GM12878 (cell line): ENCODE measurements around the gene ANKRD44. TPM values are rescaled to one million over a fixed set of nuclear protein-coding genes. Genes with fewer than 3 reads are reported as not detected.
A peak's percentile ranks its signal among the peaks of the same experiment; 100 is the strongest.

ENCODE experiments used
- CBX5 ChIP-seq: sonication (generic); IDR thresholded peaks from 2 replicates; pipeline ENCODE4 v1.6.1; 2016; ENCODE audit warnings: low read depth, moderate library complexity, mild to moderate bottlenecking, inconsistent platforms
- CUX1 ChIP-seq: IDR thresholded peaks from 2 replicates; pipeline ENCODE4 v1.6.1; 2012; ENCODE audit warnings: improper control_type of control experiment, low read depth, low read length; ENCODE audit not compliant: insufficient replicate concordance
- EZH2 ChIP-seq: IDR thresholded peaks from 2 replicates; pipeline ENCODE4 v1.6.1; 2012; ENCODE audit warnings: low read depth, mild to moderate bottlenecking, control low read depth, inconsistent platforms, low read length, borderline replicate concordance; ENCODE audit not compliant: control insufficient read depth
- JUNB ChIP-seq: IDR thresholded peaks from 2 replicates; pipeline ENCODE4 v1.6.1; 2016; ENCODE audit warnings: antibody characterized with exemption, mild to moderate bottlenecking
- MLLT1 ChIP-seq: fragments of 450-650 bp; IDR thresholded peaks from 2 replicates; pipeline ENCODE4 v1.6.1; 2016; ENCODE audit warnings: mild to moderate bottlenecking
- RAD51 ChIP-seq: fragments of 450-650 bp; IDR thresholded peaks from 2 replicates; pipeline ENCODE4 v1.6.1; 2016; ENCODE audit warnings: moderate library complexity, mild to moderate bottlenecking, inconsistent platforms
- SMAD5 ChIP-seq: IDR thresholded peaks from 2 replicates; pipeline ENCODE4 v1.6.1; 2016; ENCODE audit warnings: antibody characterized with exemption, low read depth
- SREBF1 ChIP-seq: IDR thresholded peaks from 2 replicates; pipeline ENCODE4 v1.6.1; 2012; ENCODE audit warnings: mild to moderate bottlenecking, low read length
- TAF1 ChIP-seq: IDR thresholded peaks from 2 replicates; pipeline ENCODE4 v1.6.1; 2011; ENCODE audit warnings: mild to moderate bottlenecking, low read depth, low read length, borderline replicate concordance
- polyA plus RNA-seq, 11 experiments: library from polyadenylated mRNA; depleted of rRNA in 4 of 11; unstranded in 6 of 11; stranded (reverse) in 5 of 11; fragments of >200 nt; fragmentation: Nextera tagmentation in 4 of 11; fragmentation: Illumina TruSeq in 1 of 11; extraction: Ambion mirVana in 4 of 11; extraction: Trizol in 1 of 11; gene quantifications; 1 replicate in 1 of 11; 2 replicates in 10 of 11; pipeline versions ENCODE4 v1.2.1 to v1.2.3, GENCODE V29; 2011 to 2016; ENCODE audit warnings: inconsistent platforms in 2 of 11, missing spikeins in 2 of 11, low read depth in 1 of 11
- total RNA-seq, 4 experiments: library from RNA; depleted of rRNA in 3 of 4; stranded (reverse); fragments of >200 nt in 3 of 4; fragmentation: Illumina TruSeq in 1 of 4; extraction: Trizol in 1 of 4; gene quantifications; 2 replicates each; pipeline versions ENCODE4 v1.2.1 to v1.2.3, GENCODE V29; 2013 to 2021
- TF ChIP-seq, protein P1 (sequence below): fragments of 450-650 bp; formaldehyde crosslinking; IDR thresholded peaks from 2 replicates; pipeline ENCODE4 v1.4.0; 2020; ENCODE audit warnings: mild to moderate bottlenecking, moderate library complexity
- TF ChIP-seq, protein P2 (sequence below): fragments of 450-650 bp; IDR thresholded peaks from 2 replicates; pipeline ENCODE4 v1.6.1; 2018; ENCODE audit warnings: mild to moderate bottlenecking, low read depth, moderate library complexity; ENCODE audit not compliant: partially characterized antibody
- TF ChIP-seq, protein P3 (sequence below): fragments of 450-650 bp; IDR thresholded peaks from 2 replicates; pipeline ENCODE4 v1.6.1; 2018; ENCODE audit warnings: borderline replicate concordance, mild to moderate bottlenecking; ENCODE audit not compliant: partially characterized antibody

Gene ANKRD44
- total and polyA plus RNA-seq, 10 of the 15 experiments (the other 5 are each of a cell fraction or from before 2014, with no cell fraction given): 19.1 to 99.1 (median 59.6) TPM

DNA sequence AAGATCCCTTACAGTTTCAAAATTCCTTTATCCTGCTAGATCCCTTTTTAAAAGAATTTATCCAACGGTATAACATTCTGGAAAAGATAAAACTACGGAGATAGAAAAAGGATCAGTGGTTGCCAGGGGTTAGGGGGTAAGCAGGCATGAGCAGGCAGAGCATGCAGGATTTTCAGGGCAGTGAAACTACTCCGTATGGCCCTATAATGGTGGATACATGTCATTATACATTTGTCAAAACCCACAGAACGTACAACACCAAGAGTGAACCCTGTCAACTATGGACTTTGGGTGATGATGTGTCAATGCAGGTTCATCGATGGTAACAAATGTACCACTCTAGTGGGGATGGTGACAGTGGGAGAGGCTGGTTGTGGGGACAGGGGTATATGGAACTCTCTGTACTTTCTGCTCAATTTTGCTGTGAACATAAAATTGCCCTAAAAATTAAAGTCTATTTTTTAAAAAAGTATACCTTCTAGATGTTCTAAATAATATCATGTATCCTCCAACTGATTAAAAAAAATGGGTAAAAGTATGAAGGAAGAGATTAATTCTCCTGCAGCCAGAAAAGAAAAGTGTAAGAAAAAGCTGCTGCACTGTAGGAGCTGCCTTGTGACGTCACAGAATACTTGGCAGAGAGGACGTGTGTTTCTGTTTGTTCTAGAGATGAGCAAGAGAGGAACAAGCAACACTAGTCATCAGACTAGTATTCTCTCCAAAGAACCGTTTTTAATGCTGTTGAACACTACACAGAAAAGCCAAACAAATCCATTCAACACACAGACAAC lies 23.6 kb downstream of the ANKRD44 start (continued):
- TF ChIP-seq SMAD5 (no peak), EZH2 (no peak), TAF1 (no peak), CBX5 (peak; percentile 93; the same call in 1 of the 2 replicates), SREBF1 (no peak), CUX1 (no peak), RAD51 (no peak; the same call in 1 of the 2 replicates), MLLT1 (no peak), JUNB (peak; percentile 57)
- TF ChIP-seq, protein P1, sequence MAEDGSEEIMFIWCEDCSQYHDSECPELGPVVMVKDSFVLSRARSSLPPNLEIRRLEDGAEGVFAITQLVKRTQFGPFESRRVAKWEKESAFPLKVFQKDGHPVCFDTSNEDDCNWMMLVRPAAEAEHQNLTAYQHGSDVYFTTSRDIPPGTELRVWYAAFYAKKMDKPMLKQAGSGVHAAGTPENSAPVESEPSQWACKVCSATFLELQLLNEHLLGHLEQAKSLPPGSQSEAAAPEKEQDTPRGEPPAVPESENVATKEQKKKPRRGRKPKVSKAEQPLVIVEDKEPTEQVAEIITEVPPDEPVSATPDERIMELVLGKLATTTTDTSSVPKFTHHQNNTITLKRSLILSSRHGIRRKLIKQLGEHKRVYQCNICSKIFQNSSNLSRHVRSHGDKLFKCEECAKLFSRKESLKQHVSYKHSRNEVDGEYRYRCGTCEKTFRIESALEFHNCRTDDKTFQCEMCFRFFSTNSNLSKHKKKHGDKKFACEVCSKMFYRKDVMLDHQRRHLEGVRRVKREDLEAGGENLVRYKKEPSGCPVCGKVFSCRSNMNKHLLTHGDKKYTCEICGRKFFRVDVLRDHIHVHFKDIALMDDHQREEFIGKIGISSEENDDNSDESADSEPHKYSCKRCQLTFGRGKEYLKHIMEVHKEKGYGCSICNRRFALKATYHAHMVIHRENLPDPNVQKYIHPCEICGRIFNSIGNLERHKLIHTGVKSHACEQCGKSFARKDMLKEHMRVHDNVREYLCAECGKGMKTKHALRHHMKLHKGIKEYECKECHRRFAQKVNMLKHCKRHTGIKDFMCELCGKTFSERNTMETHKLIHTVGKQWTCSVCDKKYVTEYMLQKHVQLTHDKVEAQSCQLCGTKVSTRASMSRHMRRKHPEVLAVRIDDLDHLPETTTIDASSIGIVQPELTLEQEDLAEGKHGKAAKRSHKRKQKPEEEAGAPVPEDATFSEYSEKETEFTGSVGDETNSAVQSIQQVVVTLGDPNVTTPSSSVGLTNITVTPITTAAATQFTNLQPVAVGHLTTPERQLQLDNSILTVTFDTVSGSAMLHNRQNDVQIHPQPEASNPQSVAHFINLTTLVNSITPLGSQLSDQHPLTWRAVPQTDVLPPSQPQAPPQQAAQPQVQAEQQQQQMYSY (CRISPR knock-in tag): no peak
- TF ChIP-seq, protein P2, sequence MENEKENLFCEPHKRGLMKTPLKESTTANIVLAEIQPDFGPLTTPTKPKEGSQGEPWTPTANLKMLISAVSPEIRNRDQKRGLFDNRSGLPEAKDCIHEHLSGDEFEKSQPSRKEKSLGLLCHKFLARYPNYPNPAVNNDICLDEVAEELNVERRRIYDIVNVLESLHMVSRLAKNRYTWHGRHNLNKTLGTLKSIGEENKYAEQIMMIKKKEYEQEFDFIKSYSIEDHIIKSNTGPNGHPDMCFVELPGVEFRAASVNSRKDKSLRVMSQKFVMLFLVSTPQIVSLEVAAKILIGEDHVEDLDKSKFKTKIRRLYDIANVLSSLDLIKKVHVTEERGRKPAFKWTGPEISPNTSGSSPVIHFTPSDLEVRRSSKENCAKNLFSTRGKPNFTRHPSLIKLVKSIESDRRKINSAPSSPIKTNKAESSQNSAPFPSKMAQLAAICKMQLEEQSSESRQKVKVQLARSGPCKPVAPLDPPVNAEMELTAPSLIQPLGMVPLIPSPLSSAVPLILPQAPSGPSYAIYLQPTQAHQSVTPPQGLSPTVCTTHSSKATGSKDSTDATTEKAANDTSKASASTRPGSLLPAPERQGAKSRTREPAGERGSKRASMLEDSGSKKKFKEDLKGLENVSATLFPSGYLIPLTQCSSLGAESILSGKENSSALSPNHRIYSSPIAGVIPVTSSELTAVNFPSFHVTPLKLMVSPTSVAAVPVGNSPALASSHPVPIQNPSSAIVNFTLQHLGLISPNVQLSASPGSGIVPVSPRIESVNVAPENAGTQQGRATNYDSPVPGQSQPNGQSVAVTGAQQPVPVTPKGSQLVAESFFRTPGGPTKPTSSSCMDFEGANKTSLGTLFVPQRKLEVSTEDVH: peak; percentile 50
- TF ChIP-seq, protein P3, sequence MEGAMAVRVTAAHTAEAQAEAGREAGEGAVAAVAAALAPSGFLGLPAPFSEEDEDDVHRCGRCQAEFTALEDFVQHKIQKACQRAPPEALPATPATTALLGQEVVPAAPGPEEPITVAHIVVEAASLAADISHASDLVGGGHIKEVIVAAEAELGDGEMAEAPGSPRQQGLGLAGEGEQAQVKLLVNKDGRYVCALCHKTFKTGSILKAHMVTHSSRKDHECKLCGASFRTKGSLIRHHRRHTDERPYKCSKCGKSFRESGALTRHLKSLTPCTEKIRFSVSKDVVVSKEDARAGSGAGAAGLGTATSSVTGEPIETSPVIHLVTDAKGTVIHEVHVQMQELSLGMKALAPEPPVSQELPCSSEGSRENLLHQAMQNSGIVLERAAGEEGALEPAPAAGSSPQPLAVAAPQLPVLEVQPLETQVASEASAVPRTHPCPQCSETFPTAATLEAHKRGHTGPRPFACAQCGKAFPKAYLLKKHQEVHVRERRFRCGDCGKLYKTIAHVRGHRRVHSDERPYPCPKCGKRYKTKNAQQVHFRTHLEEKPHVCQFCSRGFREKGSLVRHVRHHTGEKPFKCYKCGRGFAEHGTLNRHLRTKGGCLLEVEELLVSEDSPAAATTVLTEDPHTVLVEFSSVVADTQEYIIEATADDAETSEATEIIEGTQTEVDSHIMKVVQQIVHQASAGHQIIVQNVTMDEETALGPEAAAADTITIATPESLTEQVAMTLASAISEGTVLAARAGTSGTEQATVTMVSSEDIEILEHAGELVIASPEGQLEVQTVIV: no peak
